Ecto neural progenitor cell (in vitro differentiated cells): Measurements from ENCODE around the gene HS3ST5.

Source experiments
- DNase-seq: peaks from one replicate; pipeline ENCODE4 v3.0.0-alpha.2; 2018; ENCODE audit warnings: low spot score

The HS3ST5 gene, protein sequence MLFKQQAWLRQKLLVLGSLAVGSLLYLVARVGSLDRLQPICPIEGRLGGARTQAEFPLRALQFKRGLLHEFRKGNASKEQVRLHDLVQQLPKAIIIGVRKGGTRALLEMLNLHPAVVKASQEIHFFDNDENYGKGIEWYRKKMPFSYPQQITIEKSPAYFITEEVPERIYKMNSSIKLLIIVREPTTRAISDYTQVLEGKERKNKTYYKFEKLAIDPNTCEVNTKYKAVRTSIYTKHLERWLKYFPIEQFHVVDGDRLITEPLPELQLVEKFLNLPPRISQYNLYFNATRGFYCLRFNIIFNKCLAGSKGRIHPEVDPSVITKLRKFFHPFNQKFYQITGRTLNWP

GRCh38 chr6:114342826-114343781, at the start of gene HS3ST5:
TSS of gene HS3ST5 (minus strand) at chr6:114343023. CDS start at chr6:114062845, 280,178 bp downstream.
- peak; percentile 88 for DNase-seq

DNA sequence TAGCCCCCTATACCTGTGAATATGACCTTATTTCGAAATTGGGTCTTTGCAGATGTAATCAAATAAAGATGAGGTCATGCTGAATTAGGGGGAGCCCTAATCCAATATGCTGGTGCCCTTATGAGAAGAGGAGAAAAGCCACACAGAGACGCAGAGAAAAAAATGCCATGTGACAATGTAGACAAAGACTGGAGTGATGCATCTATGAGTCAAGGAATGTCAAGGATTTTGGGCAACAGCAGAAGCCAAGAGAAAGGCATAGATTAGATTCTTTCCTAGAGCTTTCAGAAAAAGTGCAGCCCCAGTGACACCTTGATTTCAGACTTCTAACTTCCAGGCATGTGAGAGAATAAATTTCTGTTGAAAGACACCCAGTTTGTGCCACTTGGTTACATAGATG, 47.4 kb upstream of the HS3ST5 start:
- DNase-seq: no peak

GRCh38 chr6:114389111-114389510, 46.3 kb upstream of the HS3ST5 start:
- no peak for DNase-seq

GRCh38 chr6:114382406-114382805, 39.6 kb upstream of the HS3ST5 start:
- no peak for DNase-seq

GRCh38 chr6:114377881-114378280, 35.1 kb upstream of the HS3ST5 start:
- DNase-seq: no peak

DNA sequence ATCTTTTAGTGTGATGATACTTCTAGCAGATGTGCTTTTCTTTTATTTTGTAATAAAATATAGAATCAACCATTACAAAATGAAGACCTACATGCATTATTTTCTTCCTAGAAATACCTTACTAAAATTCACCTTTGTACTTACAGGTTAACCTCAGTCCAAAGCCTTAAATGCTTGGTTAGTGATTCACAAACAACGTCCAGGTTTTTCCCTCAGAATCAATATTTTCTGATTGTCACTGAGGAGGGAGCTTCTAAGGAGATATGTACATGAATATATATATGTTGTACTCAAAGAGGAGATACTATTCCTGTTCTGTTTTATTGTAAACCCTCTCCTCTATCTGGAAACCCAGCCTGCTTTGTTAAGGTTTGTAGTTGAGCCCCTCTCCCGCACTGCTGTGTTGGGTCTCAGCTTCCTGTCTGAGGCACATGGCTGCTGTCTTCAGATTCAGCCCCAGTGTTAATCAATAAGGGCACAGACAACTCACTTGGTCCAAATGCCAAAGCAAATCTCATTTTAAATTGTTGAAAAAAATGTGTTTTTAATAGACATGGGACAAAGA, 33.9 kb upstream of the HS3ST5 start:
- DNase-seq: no peak

- no peak for DNase-seq
Measured at GRCh38 chr6:114375541-114376192, 32.8 kb upstream of the HS3ST5 start.

- no peak for DNase-seq
Measured at GRCh38 chr6:114367315-114367961, 24.6 kb upstream of the HS3ST5 start.

- no peak for DNase-seq
Measured at GRCh38 chr6:114366899-114367298, 24.1 kb upstream of the HS3ST5 start.

DNA sequence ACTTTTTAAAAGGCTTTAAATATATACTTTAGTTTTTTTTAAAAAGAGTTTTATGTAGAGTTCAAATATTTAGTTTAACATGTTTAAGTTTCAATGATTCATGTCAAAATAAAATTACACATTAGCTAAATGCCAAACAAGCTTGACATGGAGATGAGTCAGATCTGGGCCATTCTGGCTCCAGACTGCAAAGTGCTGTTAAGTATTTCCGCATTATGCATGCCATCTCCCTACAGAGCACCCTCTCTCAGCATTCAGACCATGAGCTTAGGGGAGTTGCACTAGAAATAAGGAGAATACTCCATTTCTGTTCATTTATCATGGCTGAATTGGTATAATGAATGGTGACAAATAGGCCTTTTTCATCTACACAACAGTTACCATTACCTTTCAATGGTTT, 21.5 kb upstream of the HS3ST5 start:
- DNase-seq: no peak

DNA sequence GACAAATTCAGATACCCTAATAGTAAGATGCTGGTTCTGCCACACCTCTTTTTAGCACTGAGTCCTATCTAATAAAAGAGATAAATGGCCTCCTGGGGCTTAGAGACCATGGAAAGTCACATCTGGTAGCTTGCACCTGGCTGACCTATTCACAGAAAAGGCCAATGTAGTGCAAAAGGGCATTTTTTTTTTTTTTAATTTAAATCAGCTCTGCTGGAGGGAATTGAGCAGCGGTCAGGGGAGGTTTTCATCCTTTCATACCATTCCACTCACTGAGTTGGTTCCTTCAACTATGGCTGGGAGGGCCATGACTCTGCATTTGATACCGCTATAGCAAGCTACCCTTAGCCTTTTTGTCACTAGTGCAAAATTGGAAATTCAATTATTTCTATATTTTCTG, 20.1 kb upstream of the HS3ST5 start:
- DNase-seq: no peak

DNA sequence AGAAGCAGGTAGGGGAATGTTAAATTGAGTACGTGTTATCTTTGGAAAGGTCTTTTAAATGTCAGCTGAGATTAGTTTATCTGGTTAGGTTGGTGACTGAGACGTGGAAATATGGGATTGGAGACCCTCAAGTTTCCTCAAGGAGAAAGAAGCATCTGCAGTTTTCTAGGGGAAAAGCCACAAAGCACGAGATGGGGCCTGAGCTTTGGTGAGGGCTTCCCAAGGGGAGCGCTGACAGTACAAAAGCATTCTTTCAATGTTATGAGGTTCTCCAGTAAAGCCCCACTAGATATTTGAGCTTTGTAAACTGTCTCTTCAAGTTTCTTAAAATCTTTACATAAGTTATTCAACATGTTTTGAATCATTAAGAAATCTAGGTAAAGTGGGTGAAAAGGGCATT, 19.6 kb upstream of the HS3ST5 start:
- no peak for DNase-seq

DNA sequence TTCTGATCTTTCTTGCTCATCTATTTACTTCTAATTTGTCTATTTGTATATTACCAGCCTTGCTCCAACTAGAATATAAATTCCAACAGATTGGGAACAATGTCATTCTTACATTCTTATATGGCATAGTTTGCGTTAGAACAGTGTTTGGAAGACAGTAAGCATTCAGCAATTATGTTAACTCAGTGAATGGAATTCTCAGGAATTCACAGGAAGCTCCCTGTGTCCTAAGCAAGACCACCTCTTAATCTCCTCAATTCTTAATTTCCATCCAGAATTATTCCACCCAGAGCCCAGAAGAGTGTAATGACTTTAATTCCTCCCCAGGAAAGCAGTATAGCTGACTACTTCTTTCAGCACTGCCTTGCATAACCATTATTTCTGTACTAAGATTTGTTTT, 18.2 kb upstream of the HS3ST5 start:
- no peak for DNase-seq

DNA sequence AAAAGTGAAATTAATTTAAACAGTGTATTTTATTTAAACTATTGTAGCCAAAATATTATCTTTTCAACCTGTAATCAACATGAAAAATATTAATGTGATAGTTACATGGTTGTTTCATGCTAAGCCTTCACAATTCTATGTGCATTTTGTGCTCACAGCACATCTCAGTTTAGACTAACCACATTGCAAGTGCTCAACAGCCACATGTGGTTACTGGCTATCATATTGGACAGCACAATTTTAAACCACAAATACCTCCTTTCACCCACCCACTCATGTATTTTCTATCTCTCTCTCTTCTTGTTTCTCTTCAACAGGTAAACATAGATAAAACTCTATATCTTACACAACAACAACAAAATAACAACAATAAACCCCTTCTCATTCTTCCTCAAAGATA, 12.5 kb upstream of the HS3ST5 start:
- no peak for DNase-seq

- DNase-seq: no peak
Measured at GRCh38 chr6:114354482-114354881, 11.7 kb upstream of the HS3ST5 start.

- no peak for DNase-seq
Measured at GRCh38 chr6:114346451-114346850, 3.6 kb upstream of the HS3ST5 start.

DNA sequence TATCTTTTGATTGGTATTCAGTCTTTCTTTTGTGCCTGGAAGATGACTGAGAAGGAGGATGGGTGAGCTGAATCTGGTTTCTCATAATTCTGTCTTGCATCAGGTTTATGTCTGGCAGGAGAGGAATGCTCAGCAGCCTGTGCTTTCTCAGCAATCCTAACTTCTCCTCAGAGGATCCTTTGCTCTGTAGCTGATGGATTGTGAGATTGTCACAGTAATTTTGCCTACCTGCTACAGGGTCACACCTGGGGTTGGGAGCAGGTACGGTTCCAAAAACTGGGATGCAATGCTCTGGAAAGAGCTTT, 2.1 kb upstream of the HS3ST5 start:
- DNase-seq: no peak

DNA sequence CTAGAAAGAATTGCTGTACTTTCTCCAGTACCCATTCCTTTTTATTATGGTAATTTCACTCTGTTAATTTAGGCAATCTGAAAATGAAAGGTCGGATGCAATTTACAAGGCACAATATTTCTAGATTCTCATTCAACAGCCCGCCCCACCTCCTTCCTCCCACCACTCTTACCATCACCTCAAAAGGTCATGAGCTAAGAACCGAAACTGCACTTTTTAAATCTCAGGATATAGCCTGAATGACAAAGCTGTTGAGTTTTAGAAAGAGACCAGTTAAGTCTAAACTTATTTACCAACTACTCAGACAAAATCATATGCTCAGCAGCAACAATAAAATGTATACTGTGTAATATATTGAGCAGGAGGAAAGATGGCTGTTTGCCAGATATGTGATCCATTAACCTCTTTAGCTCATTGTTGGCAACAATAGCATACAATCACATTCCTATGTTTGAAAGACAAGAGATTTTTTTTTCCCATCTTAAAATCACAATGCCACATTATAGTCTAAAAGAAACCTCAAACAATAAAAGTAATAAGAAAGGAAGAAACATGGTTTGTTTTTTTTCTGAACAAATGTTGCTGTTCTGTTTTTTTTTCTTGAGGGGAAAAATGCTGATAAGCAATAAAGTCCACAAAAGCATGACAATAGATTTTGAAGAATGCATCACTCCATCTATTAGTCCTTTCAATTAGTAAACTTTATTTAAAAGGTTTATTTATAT, 1.6 kb upstream of the HS3ST5 start:
- DNase-seq: no peak

DNA sequence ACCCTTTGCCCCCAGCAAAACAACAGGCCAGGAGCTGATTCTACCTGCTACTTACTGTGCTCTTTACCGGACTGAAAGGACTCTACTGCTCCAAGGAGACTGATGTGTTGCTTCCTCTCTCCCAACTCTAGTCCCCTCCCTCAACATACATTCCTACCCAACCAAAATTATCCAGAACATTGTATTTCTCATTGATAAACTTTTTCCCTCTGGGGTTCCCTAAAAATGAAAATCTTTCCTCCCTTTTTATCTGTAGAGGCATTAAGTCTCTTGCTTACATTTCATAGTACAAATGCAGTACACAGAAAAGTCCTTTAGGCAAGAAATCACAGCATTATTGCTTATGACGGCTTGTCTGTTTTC, 940 bp upstream of the HS3ST5 start:
- DNase-seq: no peak

GRCh38 chr6:114342086-114342825, 567 bp downstream of the HS3ST5 start:
- peak; percentile 69 for DNase-seq

- DNase-seq: no peak
Measured at GRCh38 chr6:114339706-114340105, 3.1 kb downstream of the HS3ST5 start.
